Measurements from ENCODE around the gene TDRKH. TPM values are rescaled to one million over a fixed set of nuclear protein-coding genes. Genes with fewer than 3 reads are reported as not detected.

Gene TDRKH
- total RNA-seq, 2 donors from 2014 or later, result 21.1 to 25.0 TPM

GRCh38 chr1:151813271-151813977 is 23.1 kb upstream of the TDRKH start:
- Histone ChIP-seq H3K4me3 (no peak overlapping the region), H3K36me3 (no peaks in the 10 kb centered on the region), H3K9me3 (no peaks in the 10 kb centered on the region), H3K27ac (no peak overlapping the region), H3K4me1 (replicated peaks) (no peaks in the 10 kb centered on the region), H3K27me3 (replicated peaks; ENCODE audit: insufficient read depth) (no peaks in the 10 kb centered on the region)
- intact Hi-C loops (cut with DNase I), result no loop called here
- DNase-seq (ENCODE audit: low spot score), result no peak
- 90% methylated on average over 9 of the region's 12 CpGs for WGBS
- TF ChIP-seq POLR2A (IDR thresholded peaks at IDR 0.05), result no peak

- intact Hi-C loops (cut with DNase I), result no loop called here
- Histone ChIP-seq H3K4me1 (replicated peaks) (no peaks in the 10 kb centered on the region), H3K36me3 (no peaks in the 10 kb centered on the region), H3K9me3 (no peaks in the 10 kb centered on the region), H3K27ac (no peak overlapping the region), H3K4me3 (no peak overlapping the region), H3K27me3 (replicated peaks; ENCODE audit: insufficient read depth) (no peaks in the 10 kb centered on the region)
- 88% methylated on average over 9 of the region's 9 CpGs for WGBS
- TF ChIP-seq CTCF (IDR thresholded peaks at IDR 0.05), result no peak
- no peak for TF ChIP-seq POLR2A (IDR thresholded peaks at IDR 0.05)
- no peak for TF ChIP-seq POLR2AphosphoS5 (IDR thresholded peaks at IDR 0.05)
- DNase-seq (ENCODE audit: low spot score), result no peak
Observed at GRCh38 chr1:151811181-151811580, 20.9 kb upstream of the TDRKH start.

- Histone ChIP-seq H3K27me3 (replicated peaks; ENCODE audit: insufficient read depth) (no peaks in the 10 kb centered on the region), H3K36me3 (no peaks in the 10 kb centered on the region), H3K27ac (no peak overlapping the region), H3K4me1 (replicated peaks) (no peaks in the 10 kb centered on the region), H3K4me3 (no peak overlapping the region), H3K9me3 (no peaks in the 10 kb centered on the region)
- no peak for DNase-seq (ENCODE audit: low spot score)
- TF ChIP-seq POLR2A (IDR thresholded peaks at IDR 0.05), result no peak
- TF ChIP-seq POLR2AphosphoS5 (IDR thresholded peaks at IDR 0.05), result no peak
- TF ChIP-seq CTCF (IDR thresholded peaks at IDR 0.05), result no peak
- intact Hi-C loops (cut with DNase I), result no loop called here
- 100% methylated on average over 1 of the region's 1 CpG for WGBS
Observed at GRCh38 chr1:151809985-151810556, 19.8 kb upstream of the TDRKH start.

- intact Hi-C loops (cut with DNase I), result no loop called here
- no peaks in the 10 kb centered on the region for H3K4me1 ChIP-seq (replicated peaks)
- 62% methylated on average over 8 of the region's 8 CpGs for WGBS
- H3K36me3 ChIP-seq, result no peaks in the 10 kb centered on the region
- no peaks in the 10 kb centered on the region for H3K27me3 ChIP-seq (replicated peaks; ENCODE audit: insufficient read depth)
- TF ChIP-seq POLR2A (IDR thresholded peaks at IDR 0.05) (no peak), POLR2AphosphoS5 (IDR thresholded peaks at IDR 0.05) (no peak), CTCF (IDR thresholded peaks at IDR 0.05) (no peak)
- no peaks in the 10 kb centered on the region for H3K9me3 ChIP-seq
- H3K27ac ChIP-seq, result no peak overlapping the region
- H3K4me3 ChIP-seq, result no peak overlapping the region
- DNase-seq (ENCODE audit: low spot score), result no peak
Observed at GRCh38 chr1:151809290-151809984, 19.1 kb upstream of the TDRKH start.

GRCh38 chr1:151807766-151808165 is 17.5 kb upstream of the TDRKH start:
- Histone ChIP-seq H3K27me3 (replicated peaks; ENCODE audit: insufficient read depth) (no peaks in the 10 kb centered on the region), H3K4me3 (no peak overlapping the region), H3K9me3 (no peaks in the 10 kb centered on the region), H3K27ac (no peak overlapping the region), H3K4me1 (replicated peaks) (no peaks in the 10 kb centered on the region), H3K36me3 (no peaks in the 10 kb centered on the region)
- intact Hi-C loops (cut with DNase I), result no loop called here
- TF ChIP-seq POLR2AphosphoS5 (IDR thresholded peaks at IDR 0.05) (no peak), CTCF (IDR thresholded peaks at IDR 0.05) (no peak)
- WGBS, result 86% methylated on average over 1 of the region's 1 CpG
- no peak for DNase-seq (ENCODE audit: low spot score)
